Calu3 (cell line): Measurements from ENCODE around the gene SMCHD1. TPM values are rescaled to one million over a fixed set of nuclear protein-coding genes. Genes with fewer than 3 reads are reported as not detected.

Experiments used
- BruUV-seq: library from RNA; stranded (reverse); fragments of 400-500 nt; replicated peaks from 2 replicates; lab custom pipeline; 2021; lab: Mats Ljungman, UMichigan
- CTCF ChIA-PET: fragments of 300-600 bp; sonication (Branson Sonifier 250); formaldehyde crosslinking; loops from one replicate; lab custom pipeline; 2022; ENCODE audit warnings: antibody characterized with exemption; lab: Charles Lee
- DNase-seq: peaks from one replicate; pipeline ENCODE4 v3.0.0; 2022
- H3K27ac Mint-ChIP-seq: one replicate; pipeline ENCODE4 v1.8.0; 2022; ENCODE audit warnings: mixed read lengths; ENCODE audit not compliant: unreplicated experiment
- H3K27me3 Mint-ChIP-seq: one replicate; pipeline ENCODE4 v1.8.0; 2022; ENCODE audit warnings: mixed read lengths; ENCODE audit not compliant: unreplicated experiment
- H3K36me3 Mint-ChIP-seq: one replicate; pipeline ENCODE4 v1.8.0; 2022; ENCODE audit warnings: mild to moderate bottlenecking, moderate library complexity, mixed read lengths; ENCODE audit not compliant: insufficient read depth, unreplicated experiment
- H3K4me1 Mint-ChIP-seq: one replicate; pipeline ENCODE4 v1.8.0; 2022; ENCODE audit warnings: mild to moderate bottlenecking, low read depth, mixed read lengths; ENCODE audit not compliant: unreplicated experiment
- H3K4me3 Mint-ChIP-seq: one replicate; pipeline ENCODE4 v1.8.0; 2022; ENCODE audit warnings: mild to moderate bottlenecking, low read depth, moderate library complexity, mixed read lengths; ENCODE audit not compliant: unreplicated experiment
- H3K9me3 Mint-ChIP-seq: one replicate; pipeline ENCODE4 v1.8.0; 2022; ENCODE audit warnings: low read depth, mixed read lengths; ENCODE audit not compliant: unreplicated experiment
- CTCF ChIP-seq: fragments of 200-600 bp; IDR thresholded peaks from one replicate; pipeline ENCODE4 v1.8.0; 2022; ENCODE audit warnings: antibody characterized with exemption; ENCODE audit not compliant: unreplicated experiment
- intact Hi-C: fragments of 100-400 bp; cut with micrococcal nuclease; formaldehyde crosslinking; loops from one replicate; pipeline ENCODE4 v1.10.0; 2022; ENCODE audit not compliant: unreplicated experiment
- total RNA-seq: library from RNA; stranded (reverse); gene quantifications from 2 replicates; pipeline ENCODE4 v1.2.3, GENCODE V29; 2022

SMCHD1 gene
- total RNA-seq, 1 experiment from 2014 or later, result 68.3 TPM

- CTCF ChIA-PET, result interaction anchor here (1.1 kb wide), 1 partner anchor 8 kb away, joined by 3 read pairs; no protein-coding TSS in a partner anchor
- Mint-ChIP-seq H3K4me3 (no peak overlapping the region), H3K27me3 (peaks cover 42% of the 10 kb centered on the region), H3K9me3 (peaks cover 5% of the 10 kb centered on the region), H3K4me1 (no peaks in the 10 kb centered on the region), H3K27ac (no peak overlapping the region), H3K36me3 (no peaks in the 10 kb centered on the region)
- intact Hi-C loops, result no loop called here
- no peak for DNase-seq
- no TSS peak for BruUV-seq
- no peak for TF ChIP-seq CTCF
These were observed 183.7 kb downstream of the SMCHD1 start for GRCh38 chr18:2839202-2839601.

GRCh38 chr18:2840521-2840920 lies 185.0 kb downstream of the SMCHD1 start:
- H3K27ac Mint-ChIP-seq, result no peak overlapping the region
- CTCF ChIA-PET, result no interaction called here
- intact Hi-C loops, result no loop called here
- H3K27me3 Mint-ChIP-seq, result peaks cover 55% of the 10 kb centered on the region
- no peak for DNase-seq
- no TSS peak for BruUV-seq
- peaks cover 5% of the 10 kb centered on the region for H3K9me3 Mint-ChIP-seq
- no peak overlapping the region for H3K4me3 Mint-ChIP-seq
- TF ChIP-seq CTCF, result no peak
- H3K36me3 Mint-ChIP-seq, result no peaks in the 10 kb centered on the region
- no peaks in the 10 kb centered on the region for H3K4me1 Mint-ChIP-seq

- CTCF ChIA-PET, result no interaction called here
- DNase-seq, result no peak
- Mint-ChIP-seq H3K4me1 (peaks cover 18% of the 10 kb centered on the region), H3K4me3 (no peak overlapping the region), H3K36me3 (peaks cover 13% of the 10 kb centered on the region), H3K9me3 (peaks cover 2% of the 10 kb centered on the region), H3K27me3 (peaks cover 59% of the 10 kb centered on the region), H3K27ac (no peak overlapping the region)
- intact Hi-C loops, result no loop called here
- BruUV-seq, result no TSS peak
- no peak for TF ChIP-seq CTCF
These were observed 187.6 kb downstream of the SMCHD1 start for GRCh38 chr18:2843146-2843545.

GRCh38 chr18:2845172-2845571 lies 189.6 kb downstream of the SMCHD1 start:
- Mint-ChIP-seq H3K4me1 (peaks cover 24% of the 10 kb centered on the region), H3K36me3 (peaks cover 13% of the 10 kb centered on the region), H3K9me3 (no peaks in the 10 kb centered on the region), H3K27me3 (peaks cover 72% of the 10 kb centered on the region), H3K27ac (no peak overlapping the region), H3K4me3 (no peak overlapping the region)
- no TSS peak for BruUV-seq
- DNase-seq, result no peak
- CTCF ChIA-PET, result no interaction called here
- intact Hi-C loops, result no loop called here
- TF ChIP-seq CTCF, result no peak
